ENCODE data around the gene INTS11.

INTS11 gene

DNA sequence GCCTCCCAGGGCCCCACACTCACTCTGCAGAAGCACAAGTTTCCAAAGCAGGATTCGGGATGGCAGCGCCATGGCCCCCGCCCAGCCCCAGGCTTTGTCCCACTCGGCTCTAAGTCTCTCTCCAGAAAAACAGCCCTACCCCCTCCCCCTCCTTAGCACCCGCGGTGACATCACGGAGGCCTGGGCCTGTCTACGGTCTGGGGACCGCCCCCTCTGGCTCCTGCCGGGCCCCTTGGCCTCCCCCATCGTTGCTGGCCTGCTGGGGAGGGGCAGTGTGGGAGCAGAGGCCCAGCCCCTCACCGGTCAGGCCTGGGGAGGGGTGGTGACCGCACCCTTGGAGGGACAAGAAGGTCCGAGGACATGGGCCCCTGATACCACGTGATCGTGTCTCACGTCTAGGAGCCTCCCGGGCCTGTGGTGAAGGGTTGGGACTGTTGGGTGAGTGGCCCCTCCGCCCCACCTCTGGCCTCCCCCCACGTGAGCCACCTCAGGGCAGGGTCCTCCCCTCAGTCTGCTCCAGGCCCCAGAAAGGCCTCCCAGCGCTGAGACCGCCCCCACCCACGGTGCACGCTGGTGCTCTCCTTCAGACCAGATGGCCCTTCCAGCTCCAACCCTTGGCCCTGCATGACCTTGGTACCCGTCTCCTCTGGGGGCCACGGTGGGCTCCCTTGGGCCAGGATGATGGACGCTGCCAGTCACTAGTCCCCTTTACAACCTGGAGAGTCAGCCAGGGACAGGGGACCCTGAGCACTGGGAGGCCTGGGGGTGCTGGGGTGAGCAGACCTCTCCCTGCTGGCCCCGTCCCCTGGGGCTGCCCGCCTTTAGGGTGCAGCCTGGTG is 34.2 kb upstream of the INTS11 start, which contains the start of gene MXRA8:
MXRA8 (minus strand) TSS at position 123 of the 839 bp plus-strand sequence; CDS start at position 72, 51 bp downstream.
- Histone ChIP-seq H3K27ac (ENCODE audit: low read depth, low read length) (peak within 1 kb of the TSS; percentile 84), H3K4me1 (ENCODE audit: control insufficient read depth in 5 of 5, insufficient read depth in 5 of 5, low read length in 5 of 5) (peaks cover 3 to 72% (median 69%) of the 10 kb centered on the region in 5 donors), H3K9ac (ENCODE audit: low read length in 5 of 5) (peak within 1 kb of the TSS; percentile 48 to 84 (median 74)), H3K27me3 (ENCODE audit: control insufficient read depth in 5 of 5, insufficient read depth in 4 of 5, low read length in 5 of 5) (peaks cover 0 to 12% (median 0%) of the 10 kb centered on the region in 5 donors), H3K4me3 (ENCODE audit: low read depth in 1 of 5, low read length in 5 of 5) (peak within 1 kb of the TSS; percentile 56 to 84 (median 75)), H3K36me3 (ENCODE audit: control insufficient read depth in 5 of 5, insufficient read depth in 5 of 5, low read length in 5 of 5) (peaks cover 0 to 9% (median 7%) of the 10 kb centered on the region in 5 donors), H3K9me3 (ENCODE audit: control insufficient read depth in 5 of 5, low read length in 5 of 5) (no peaks in the 10 kb centered on the region)

DNA sequence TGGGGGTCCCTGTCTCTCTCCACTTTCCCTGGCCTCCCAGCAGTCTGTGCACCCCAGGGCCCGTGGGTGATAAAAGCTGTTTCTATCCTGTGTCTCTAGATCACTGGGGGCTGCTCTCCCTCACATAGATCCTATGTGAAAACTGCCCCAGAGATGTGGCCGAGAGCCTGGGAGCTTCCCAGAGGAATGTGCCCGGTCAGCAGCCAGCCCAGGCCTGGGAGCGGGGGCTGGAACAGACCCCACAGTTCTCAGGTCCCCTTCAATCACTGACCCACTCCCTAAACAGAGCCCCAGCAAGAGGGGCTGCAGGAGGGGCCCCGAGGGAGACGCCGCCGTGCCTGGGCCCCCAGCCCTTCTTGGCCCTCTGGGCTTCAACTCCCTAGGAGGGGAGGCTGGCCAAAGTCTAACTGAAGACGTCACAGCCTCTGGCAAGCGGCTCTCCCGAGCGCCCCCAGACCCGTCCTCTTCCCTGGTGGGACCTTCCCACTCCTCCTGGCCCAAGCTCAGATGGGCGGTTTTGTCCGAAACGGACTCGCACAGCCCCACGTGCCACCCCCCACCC is 33.5 kb upstream of the INTS11 start:
- Histone ChIP-seq H3K9ac (ENCODE audit: low read length in 5 of 5) (peak overlapping the region; percentile 48 to 84 (median 74)), H3K4me3 (ENCODE audit: low read depth in 1 of 5, low read length in 5 of 5) (peak overlapping the region; percentile 56 to 84 (median 75)), H3K27me3 (ENCODE audit: control insufficient read depth in 5 of 5, insufficient read depth in 4 of 5, low read length in 5 of 5) (peaks cover 0 to 16% (median 0%) of the 10 kb centered on the region in 5 donors), H3K9me3 (ENCODE audit: control insufficient read depth in 5 of 5, low read length in 5 of 5) (no peaks in the 10 kb centered on the region), H3K27ac (ENCODE audit: low read depth, low read length) (peak overlapping the region; percentile 84), H3K4me1 (ENCODE audit: control insufficient read depth in 5 of 5, insufficient read depth in 5 of 5, low read length in 5 of 5) (peaks cover 3 to 79% (median 76%) of the 10 kb centered on the region in 5 donors), H3K36me3 (ENCODE audit: control insufficient read depth in 5 of 5, insufficient read depth in 5 of 5, low read length in 5 of 5) (peaks cover 0 to 14% (median 14%) of the 10 kb centered on the region in 5 donors)

DNA sequence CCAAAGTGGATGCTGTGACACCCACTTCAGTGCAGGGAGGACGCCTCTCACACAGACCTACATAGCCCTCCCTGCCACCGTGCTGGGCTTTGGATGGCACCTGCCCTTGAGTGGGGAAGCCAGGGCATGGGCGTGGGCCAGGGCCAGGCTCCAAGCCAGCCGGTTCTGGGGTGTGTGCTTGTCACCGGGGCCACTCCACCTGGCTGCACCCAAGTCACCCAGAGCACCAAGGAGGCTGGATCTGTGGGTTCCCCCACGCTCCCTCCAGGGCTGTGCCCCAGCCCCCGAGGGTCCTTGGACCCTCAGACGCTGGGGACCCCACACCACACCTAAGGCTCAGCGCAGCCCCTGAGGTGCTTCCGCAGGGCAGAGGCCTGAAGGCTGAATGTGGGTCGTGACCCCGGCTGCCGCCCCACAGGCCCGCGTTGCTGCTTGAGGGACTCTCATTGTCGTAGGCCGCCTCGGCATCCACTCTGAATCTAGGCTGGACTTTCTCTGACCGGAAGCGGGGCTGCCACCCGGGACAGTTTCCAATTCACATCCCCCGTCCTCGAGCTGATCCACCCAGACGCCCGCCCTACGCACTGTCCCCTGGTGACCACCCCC is 32.4 kb upstream of the INTS11 start:
- Histone ChIP-seq H3K36me3 (ENCODE audit: control insufficient read depth in 5 of 5, insufficient read depth in 5 of 5, low read length in 5 of 5) (peaks cover 0 to 18% (median 15%) of the 10 kb centered on the region in 5 donors), H3K9ac (ENCODE audit: low read length in 5 of 5) (peak overlapping the region in 4 of 5 donors; percentile 70 to 84 (median 78)), H3K9me3 (ENCODE audit: control insufficient read depth in 5 of 5, low read length in 5 of 5) (no peaks in the 10 kb centered on the region), H3K4me1 (ENCODE audit: control insufficient read depth in 5 of 5, insufficient read depth in 5 of 5, low read length in 5 of 5) (peaks cover 10 to 85% (median 81%) of the 10 kb centered on the region in 5 donors), H3K4me3 (ENCODE audit: low read depth in 1 of 5, low read length in 5 of 5) (peak overlapping the region in 4 of 5 donors; percentile 56 to 78 (median 73)), H3K27ac (ENCODE audit: low read depth, low read length) (peak overlapping the region; percentile 84), H3K27me3 (ENCODE audit: control insufficient read depth in 5 of 5, insufficient read depth in 4 of 5, low read length in 5 of 5) (peaks cover 0 to 16% (median 0%) of the 10 kb centered on the region in 5 donors)

DNA sequence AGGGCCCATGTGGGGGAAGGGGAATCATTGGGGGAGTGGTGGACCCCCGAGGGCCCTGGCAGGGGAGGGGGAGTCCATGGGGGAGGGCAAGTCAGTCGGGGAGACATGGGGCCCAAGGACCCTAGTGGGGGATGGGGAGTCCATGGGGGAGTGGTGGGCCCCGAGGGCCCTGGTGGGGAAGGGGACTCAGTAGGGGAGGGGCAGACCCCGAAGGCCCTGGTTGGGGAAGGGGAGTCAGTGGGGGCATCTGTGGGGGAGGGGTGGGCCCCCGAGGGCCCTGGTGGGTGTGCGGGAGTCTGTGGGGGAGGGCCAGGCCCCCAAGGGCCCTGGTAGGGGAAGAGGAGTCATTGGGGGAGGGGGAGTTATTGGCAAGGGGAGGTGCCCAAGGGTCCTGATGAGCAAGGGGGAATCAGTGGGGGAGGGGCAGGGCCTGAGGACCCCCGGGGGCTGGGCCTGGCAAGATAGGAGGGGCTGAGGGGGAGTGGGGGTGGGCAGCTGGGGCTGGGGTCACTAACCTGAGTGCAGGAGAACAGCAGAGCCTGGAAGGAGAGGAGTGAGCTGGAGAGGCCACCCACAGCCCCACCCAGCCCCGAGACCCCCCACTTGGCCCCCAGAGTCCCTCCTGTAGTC is 31.8 kb upstream of the INTS11 start:
- peak overlapping the region; percentile 84 for H3K27ac ChIP-seq (ENCODE audit: low read depth, low read length)
- H3K4me1 ChIP-seq (ENCODE audit: control insufficient read depth in 5 of 5, insufficient read depth in 5 of 5, low read length in 5 of 5), result peaks cover 10 to 85% (median 81%) of the 10 kb centered on the region in 5 donors
- H3K9ac ChIP-seq (ENCODE audit: low read length in 5 of 5), result no peak overlapping the region
- no peaks in the 10 kb centered on the region for H3K9me3 ChIP-seq (ENCODE audit: control insufficient read depth in 5 of 5, low read length in 5 of 5)
- H3K27me3 ChIP-seq (ENCODE audit: control insufficient read depth in 5 of 5, insufficient read depth in 4 of 5, low read length in 5 of 5), result peaks cover 0 to 16% (median 0%) of the 10 kb centered on the region in 5 donors
- peaks cover 0 to 18% (median 15%) of the 10 kb centered on the region in 5 donors for H3K36me3 ChIP-seq (ENCODE audit: control insufficient read depth in 5 of 5, insufficient read depth in 5 of 5, low read length in 5 of 5)
- H3K4me3 ChIP-seq (ENCODE audit: low read depth in 1 of 5, low read length in 5 of 5), result peak overlapping the region in 4 of 5 donors; percentile 56 to 78 (median 73)

DNA sequence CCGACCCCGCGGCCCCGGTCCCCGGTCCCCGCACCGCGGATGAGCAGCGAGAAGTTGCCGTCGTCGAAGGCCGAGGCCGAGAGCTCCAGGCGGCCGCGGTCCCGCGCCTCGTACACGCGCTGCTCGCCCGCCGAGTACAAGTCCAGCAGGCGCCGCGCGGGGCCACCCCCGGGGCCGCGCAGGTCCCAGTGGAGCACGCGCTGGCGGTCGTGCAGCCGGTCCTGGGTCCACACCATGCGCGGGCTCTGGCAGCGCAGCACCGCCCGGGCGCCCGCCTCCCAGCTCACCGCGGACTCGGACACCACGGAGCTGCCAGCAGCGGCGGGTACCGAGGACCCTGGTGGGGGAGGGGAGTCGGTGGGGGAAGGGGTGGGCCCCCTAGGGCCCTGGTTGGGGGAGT is 31.0 kb upstream of the INTS11 start:
- Histone ChIP-seq H3K4me1 (ENCODE audit: control insufficient read depth in 5 of 5, insufficient read depth in 5 of 5, low read length in 5 of 5) (peaks cover 8 to 76% (median 73%) of the 10 kb centered on the region in 5 donors), H3K4me3 (ENCODE audit: low read depth in 1 of 5, low read length in 5 of 5) (no peak overlapping the region), H3K9me3 (ENCODE audit: control insufficient read depth in 5 of 5, low read length in 5 of 5) (no peaks in the 10 kb centered on the region), H3K9ac (ENCODE audit: low read length in 5 of 5) (no peak overlapping the region), H3K27me3 (ENCODE audit: control insufficient read depth in 5 of 5, insufficient read depth in 4 of 5, low read length in 5 of 5) (peaks cover 0 to 16% (median 0%) of the 10 kb centered on the region in 5 donors), H3K36me3 (ENCODE audit: control insufficient read depth in 5 of 5, insufficient read depth in 5 of 5, low read length in 5 of 5) (peaks cover 0 to 18% (median 15%) of the 10 kb centered on the region in 5 donors), H3K27ac (ENCODE audit: low read depth, low read length) (no peak overlapping the region)

DNA sequence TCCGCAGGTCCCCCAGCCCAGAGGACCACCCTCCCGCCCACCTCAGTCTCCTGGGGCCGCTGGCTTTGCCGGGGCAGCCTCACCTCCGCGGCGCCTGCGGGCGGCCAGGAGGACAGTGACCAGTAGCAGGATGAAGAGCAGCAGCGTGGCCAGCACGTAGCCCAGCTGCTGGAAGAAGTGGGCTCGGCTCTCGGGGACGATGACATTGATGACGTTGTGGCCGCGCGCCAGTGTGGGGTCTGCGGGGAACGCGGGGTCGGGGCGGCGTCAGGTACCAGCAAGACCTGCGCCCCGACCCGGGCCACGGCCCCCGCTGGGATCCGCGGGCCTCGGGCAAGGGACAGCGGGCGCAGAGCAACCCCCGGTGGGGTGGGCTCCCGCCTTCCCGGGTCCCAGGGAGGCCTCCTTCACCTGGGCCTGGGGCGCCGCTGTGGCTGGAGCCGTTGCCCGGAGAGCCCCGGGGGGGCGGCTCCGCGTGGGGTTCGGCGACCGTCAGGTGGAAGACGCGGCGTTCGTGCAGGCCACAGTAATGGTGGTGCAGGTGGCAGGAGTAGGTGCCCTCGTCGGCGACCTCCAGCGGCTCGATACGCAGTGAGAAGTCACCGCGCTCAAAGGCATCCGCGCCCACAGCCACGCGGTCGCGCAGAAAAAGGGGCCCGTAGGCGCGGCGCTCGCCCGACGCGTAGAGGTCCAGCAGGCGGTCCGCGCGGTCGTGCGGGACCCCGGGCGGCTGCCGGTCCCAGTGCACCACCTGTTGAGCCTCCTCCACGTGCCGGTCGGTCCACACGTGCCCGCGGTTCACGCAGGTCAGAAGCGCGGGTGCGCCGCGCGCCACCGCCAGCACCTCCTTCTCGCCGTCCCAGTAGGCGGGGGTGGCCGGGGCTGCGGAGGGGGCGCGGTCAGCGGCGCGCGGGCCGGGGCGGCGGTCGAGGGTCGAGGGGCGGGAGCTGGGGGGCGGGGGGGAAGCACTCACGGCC is 30.1 kb upstream of the INTS11 start:
- Histone ChIP-seq H3K4me3 (ENCODE audit: low read depth in 1 of 5, low read length in 5 of 5) (no peak overlapping the region), H3K4me1 (ENCODE audit: control insufficient read depth in 5 of 5, insufficient read depth in 5 of 5, low read length in 5 of 5) (peaks cover 8 to 68% (median 64%) of the 10 kb centered on the region in 5 donors), H3K27me3 (ENCODE audit: control insufficient read depth in 5 of 5, insufficient read depth in 4 of 5, low read length in 5 of 5) (peaks cover 0 to 16% (median 0%) of the 10 kb centered on the region in 5 donors), H3K36me3 (ENCODE audit: control insufficient read depth in 5 of 5, insufficient read depth in 5 of 5, low read length in 5 of 5) (peaks cover 0 to 18% (median 15%) of the 10 kb centered on the region in 5 donors), H3K9ac (ENCODE audit: low read length in 5 of 5) (no peak overlapping the region), H3K9me3 (ENCODE audit: control insufficient read depth in 5 of 5, low read length in 5 of 5) (no peaks in the 10 kb centered on the region), H3K27ac (ENCODE audit: low read depth, low read length) (no peak overlapping the region)

DNA sequence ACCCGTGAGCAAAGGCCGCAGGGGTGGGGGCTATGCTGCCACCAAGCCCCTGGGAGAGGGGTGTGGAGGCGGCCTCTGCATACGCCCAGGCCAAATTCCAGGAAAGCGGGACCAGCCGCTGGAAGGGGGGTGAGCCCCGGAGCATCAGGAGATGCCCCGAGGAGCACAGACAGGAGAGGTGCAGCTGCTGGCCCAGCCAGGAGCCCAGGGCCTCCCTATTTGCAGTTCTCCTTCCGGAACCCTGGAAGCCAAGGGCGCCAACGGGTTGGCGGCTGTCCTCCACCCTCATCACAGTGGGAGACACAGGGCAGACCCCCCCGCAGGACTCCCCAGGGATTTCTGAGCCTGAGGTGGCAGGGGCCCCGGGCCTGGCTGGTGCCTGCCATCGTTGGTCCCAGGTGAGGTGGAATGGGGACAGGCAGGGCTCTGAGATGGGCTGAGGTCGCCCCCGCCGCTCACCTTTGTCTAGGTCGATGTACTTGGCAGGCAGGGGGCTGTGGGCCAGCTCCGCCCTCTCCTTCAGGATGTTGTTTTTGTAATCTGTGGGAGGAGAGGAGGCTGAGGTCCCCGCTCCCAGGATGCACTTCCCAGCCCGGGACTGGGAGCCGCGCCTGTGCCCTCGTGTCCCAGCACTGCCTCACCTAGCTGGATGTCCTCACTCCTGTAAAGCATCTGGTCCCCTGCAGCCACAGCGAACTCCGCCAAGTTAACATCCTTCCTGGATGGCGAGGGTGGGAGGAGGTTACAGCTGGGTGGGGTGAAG is 29.1 kb upstream of the INTS11 start:
- H3K27ac ChIP-seq (ENCODE audit: low read depth, low read length), result no peak overlapping the region
- no peak overlapping the region for H3K9ac ChIP-seq (ENCODE audit: low read length in 5 of 5)
- H3K4me3 ChIP-seq (ENCODE audit: low read depth in 1 of 5, low read length in 5 of 5), result no peak overlapping the region
- peaks cover 0 to 18% (median 15%) of the 10 kb centered on the region in 5 donors for H3K36me3 ChIP-seq (ENCODE audit: control insufficient read depth in 5 of 5, insufficient read depth in 5 of 5, low read length in 5 of 5)
- H3K9me3 ChIP-seq (ENCODE audit: control insufficient read depth in 5 of 5, low read length in 5 of 5), result no peaks in the 10 kb centered on the region
- H3K4me1 ChIP-seq (ENCODE audit: control insufficient read depth in 5 of 5, insufficient read depth in 5 of 5, low read length in 5 of 5), result peaks cover 8 to 61% (median 54%) of the 10 kb centered on the region in 5 donors
- H3K27me3 ChIP-seq (ENCODE audit: control insufficient read depth in 5 of 5, insufficient read depth in 4 of 5, low read length in 5 of 5), result peaks cover 0 to 11% (median 0%) of the 10 kb centered on the region in 5 donors

DNA sequence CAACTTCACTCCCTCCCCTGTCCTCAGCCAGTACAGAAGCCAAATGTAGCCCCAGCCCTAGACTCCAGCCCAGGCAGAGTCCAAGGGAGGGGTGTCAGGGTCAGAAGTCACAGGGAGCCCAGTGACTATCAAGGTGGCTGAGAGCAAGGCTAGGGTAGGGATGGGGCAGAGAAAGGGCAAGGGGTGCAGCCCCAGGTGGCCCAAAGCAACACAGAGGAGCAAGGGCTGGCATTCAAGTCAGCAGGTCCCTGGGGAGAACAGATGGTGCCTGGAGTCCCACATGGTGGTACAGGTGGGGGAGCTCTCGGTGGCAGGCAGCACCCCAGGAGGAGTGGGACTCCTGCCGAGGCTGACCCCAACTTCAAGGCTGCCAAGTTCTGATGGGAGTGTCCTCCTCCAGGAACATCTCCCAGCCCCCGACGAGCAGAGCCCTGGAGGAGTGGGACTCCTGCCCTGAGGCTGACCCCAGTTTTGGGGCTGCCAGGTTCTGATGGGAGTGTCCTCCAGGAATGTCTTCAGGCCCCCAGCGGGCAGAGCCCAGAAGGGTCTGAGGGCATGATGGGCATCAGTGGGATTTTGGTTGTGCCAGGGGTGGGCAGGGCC is 28.4 kb upstream of the INTS11 start:
- peak overlapping the region in 1 of 5 donors; percentile 41 for H3K9ac ChIP-seq (ENCODE audit: low read length in 5 of 5)
- H3K4me1 ChIP-seq (ENCODE audit: control insufficient read depth in 5 of 5, insufficient read depth in 5 of 5, low read length in 5 of 5), result peaks cover 8 to 61% (median 54%) of the 10 kb centered on the region in 5 donors
- peaks cover 0 to 18% (median 15%) of the 10 kb centered on the region in 5 donors for H3K36me3 ChIP-seq (ENCODE audit: control insufficient read depth in 5 of 5, insufficient read depth in 5 of 5, low read length in 5 of 5)
- no peak overlapping the region for H3K27ac ChIP-seq (ENCODE audit: low read depth, low read length)
- H3K9me3 ChIP-seq (ENCODE audit: control insufficient read depth in 5 of 5, low read length in 5 of 5), result no peaks in the 10 kb centered on the region
- H3K4me3 ChIP-seq (ENCODE audit: low read depth in 1 of 5, low read length in 5 of 5), result peak overlapping the region in 1 of 5 donors; percentile 29
- peaks cover 0 to 11% (median 0%) of the 10 kb centered on the region in 5 donors for H3K27me3 ChIP-seq (ENCODE audit: control insufficient read depth in 5 of 5, insufficient read depth in 4 of 5, low read length in 5 of 5)
